IPS DF 4.7 (cell line): ENCODE data around the gene TP53TG3D.
"Not testable (repeated sequence)": the region's sequence is repeated elsewhere in the genome, so short reads cannot be mapped to it uniquely, and the experiment has no call there.

Experiments
- DNase-seq: peaks from one replicate; pipeline ENCODE4 v3.0.0-alpha.2; 2013; ENCODE audit warnings: low spot score; ENCODE audit errors: extremely low read depth

The TP53TG3D gene

GRCh38 chr16:32252986-32253385, at the start of gene TP53TG3D:
TP53TG3D (plus strand) TSS chr16:32253286; CDS start chr16:32253354, 68 bp downstream.
- not testable (repeated sequence) for DNase-seq

GRCh38 chr16:32253507-32253906, 421 bp downstream of the TP53TG3D start:
- DNase-seq, result not testable (repeated sequence)

- not testable (repeated sequence) for DNase-seq
Observed at GRCh38 chr16:32261526-32261925, 8.4 kb downstream of the TP53TG3D start.

GRCh38 chr16:32263552-32263951, 10.5 kb downstream of the TP53TG3D start:
- DNase-seq, result not testable (repeated sequence)

- not testable (repeated sequence) for DNase-seq
Observed at GRCh38 chr16:32281910-32282309, 28.8 kb downstream of the TP53TG3D start.

- DNase-seq, result not testable (repeated sequence)
Observed at GRCh38 chr16:32283024-32283423, 29.9 kb downstream of the TP53TG3D start.

- DNase-seq, result not testable (repeated sequence)
Observed at GRCh38 chr16:32283917-32284495, 30.9 kb downstream of the TP53TG3D start.

- not testable (repeated sequence) for DNase-seq
Observed at GRCh38 chr16:32284800-32285796, 32.0 kb downstream of the TP53TG3D start.

- not testable (repeated sequence) for DNase-seq
Observed at GRCh38 chr16:32286193-32286592, 33.1 kb downstream of the TP53TG3D start.

- not testable (repeated sequence) for DNase-seq
Observed at GRCh38 chr16:32287743-32288142, 34.7 kb downstream of the TP53TG3D start.

- DNase-seq, result not testable (repeated sequence)
Observed at GRCh38 chr16:32289197-32289596, 36.1 kb downstream of the TP53TG3D start.

- DNase-seq, result not testable (repeated sequence)
Observed at GRCh38 chr16:32302776-32303175, 49.7 kb downstream of the TP53TG3D start.
